Fibroblast of lung (primary cell): Measurements from ENCODE around the gene CAPN13. TPM values are rescaled to one million over a fixed set of nuclear protein-coding genes. Genes with fewer than 3 reads are reported as not detected.

Experiments used
- DNase-seq, 2 donors: peaks; one replicate each; pipeline versions ENCODE4 v3.0.0 to v3.0.0-alpha.2; 2010; ENCODE audit warnings: low read depth in 2 of 2
- H2AFZ ChIP-seq: 2 replicates; pipeline ENCODE4 v1.5.1; 2012; ENCODE audit warnings: low read length, control low read depth, inconsistent platforms
- H3K27ac ChIP-seq: 2 replicates; pipeline ENCODE4 v1.5.1; 2011; ENCODE audit warnings: low read length, control low read depth; ENCODE audit not compliant: insufficient read depth
- H3K27me3 ChIP-seq: 2 replicates; pipeline ENCODE4 v1.5.1; 2011; ENCODE audit warnings: mild to moderate bottlenecking, low read length; ENCODE audit not compliant: control insufficient read depth, insufficient read depth
- H3K36me3 ChIP-seq: 2 replicates; pipeline ENCODE4 v1.5.1; 2011; ENCODE audit warnings: low read length; ENCODE audit not compliant: control insufficient read depth, insufficient read depth
- H3K4me1 ChIP-seq: 2 replicates; pipeline ENCODE4 v1.5.1; 2011; ENCODE audit warnings: low read length; ENCODE audit not compliant: control insufficient read depth, insufficient read depth; ENCODE audit errors: extremely low read depth
- H3K4me2 ChIP-seq: 2 replicates; pipeline ENCODE4 v1.5.1; 2011; ENCODE audit warnings: low read length, control low read depth; ENCODE audit not compliant: insufficient read depth; ENCODE audit errors: extremely low read depth
- H3K4me3 ChIP-seq, 4 experiments: fragments of 200-600 bp in 1 of 4; sonication (generic) in 1 of 4; replicated peaks in 1 of 4; 2 replicates each; pipeline ENCODE4 v1.5.1; 2011 to 2016; ENCODE audit warnings: low read length in 4 of 4, low read depth in 3 of 4, mild to moderate bottlenecking in 3 of 4, control low read depth in 2 of 4, inconsistent platforms in 1 of 4, mixed read lengths in 1 of 4; ENCODE audit not compliant: insufficient read depth in 1 of 4; ENCODE audit errors: control extremely low read depth in 1 of 4
- H3K79me2 ChIP-seq: 2 replicates; pipeline ENCODE4 v1.5.1; 2012; ENCODE audit warnings: mild to moderate bottlenecking, low read length, inconsistent platforms; ENCODE audit not compliant: control insufficient read depth, insufficient read depth
- H3K9ac ChIP-seq: 2 replicates; pipeline ENCODE4 v1.5.1; 2011; ENCODE audit warnings: mild to moderate bottlenecking, low read length, control low read depth; ENCODE audit not compliant: insufficient read depth
- H3K9me3 ChIP-seq: 2 replicates; pipeline ENCODE4 v1.5.1; 2012; ENCODE audit warnings: low read depth, low read length; ENCODE audit not compliant: control insufficient read depth, insufficient read depth
- H4K20me1 ChIP-seq: 2 replicates; pipeline ENCODE4 v1.5.1; 2011; ENCODE audit warnings: low read length; ENCODE audit not compliant: control insufficient read depth, insufficient read depth; ENCODE audit errors: extremely low read depth
- EZH2 ChIP-seq: IDR thresholded peaks from 2 replicates; pipeline ENCODE4 v1.5.1; 2012; ENCODE audit warnings: low read length, control low read depth, mild to moderate bottlenecking; ENCODE audit errors: missing control alignments
- polyA plus RNA-seq, 2 donors: library from polyadenylated mRNA; depleted of rRNA in 1 of 2; stranded (reverse) in 1 of 2; unstranded in 1 of 2; fragments of >200 nt; gene quantifications; 2 replicates each; pipeline ENCODE4 v1.2.1, GENCODE V29; 2011 to 2012; ENCODE audit warnings: missing spikeins in 1 of 2
- total RNA-seq: library from RNA; depleted of rRNA; stranded (reverse); fragments of >200 nt; gene quantifications from 2 replicates; pipeline ENCODE4 v1.2.1, GENCODE V29; 2014
- TF ChIP-seq, protein P1 (sequence below), 2 donors: IDR thresholded peaks in 1 of 2; conservative IDR thresholded peaks in 1 of 2; 1 replicate in 1 of 2; 2 replicates in 1 of 2; pipeline ENCODE4 v1.5.1; 2011 to 2012; ENCODE audit warnings: low read length in 2 of 2, control low read depth in 1 of 2, inconsistent platforms in 1 of 2, low read depth in 1 of 2, mild to moderate bottlenecking in 1 of 2

The CAPN13 gene
- total and polyA plus RNA-seq, 2 donors (not counting 1 experiment from before 2014, with no cell fraction given), result not detected

DNA sequence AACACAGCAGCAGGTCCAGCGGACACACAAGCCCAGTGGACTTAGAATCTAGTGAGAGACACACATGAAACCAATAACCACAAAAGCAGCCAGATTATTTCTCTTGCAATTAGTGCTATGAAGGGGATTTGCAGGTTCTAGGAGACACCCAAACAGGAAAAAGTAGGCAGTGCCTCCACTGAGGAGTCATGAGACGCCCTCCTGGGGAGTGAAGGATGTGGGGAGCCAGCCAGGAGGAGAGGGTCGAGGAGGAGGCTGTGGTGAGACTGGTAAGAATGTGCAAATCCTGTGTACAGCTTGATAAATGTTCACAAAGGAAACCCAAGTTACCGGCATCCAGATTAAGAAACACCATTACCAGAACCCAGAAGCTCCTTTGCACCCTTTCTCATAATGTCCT lies 2.7 kb upstream of the CAPN13 start:
- no peak overlapping the region for H3K27ac ChIP-seq
- no peaks in the 10 kb centered on the region for H3K27me3 ChIP-seq
- H3K9me3 ChIP-seq, result no peaks in the 10 kb centered on the region
- no peak for DNase-seq
- H3K36me3 ChIP-seq, result no peaks in the 10 kb centered on the region
- H3K9ac ChIP-seq, result no peak overlapping the region
- H3K79me2 ChIP-seq, result no peaks in the 10 kb centered on the region
- no peaks in the 10 kb centered on the region for H4K20me1 ChIP-seq
- H3K4me1 ChIP-seq, result no peaks in the 10 kb centered on the region
- no peak overlapping the region for H3K4me2 ChIP-seq
- H2AFZ ChIP-seq, result no peak overlapping the region
- TF ChIP-seq EZH2, result no peak
- TF ChIP-seq, protein P1, sequence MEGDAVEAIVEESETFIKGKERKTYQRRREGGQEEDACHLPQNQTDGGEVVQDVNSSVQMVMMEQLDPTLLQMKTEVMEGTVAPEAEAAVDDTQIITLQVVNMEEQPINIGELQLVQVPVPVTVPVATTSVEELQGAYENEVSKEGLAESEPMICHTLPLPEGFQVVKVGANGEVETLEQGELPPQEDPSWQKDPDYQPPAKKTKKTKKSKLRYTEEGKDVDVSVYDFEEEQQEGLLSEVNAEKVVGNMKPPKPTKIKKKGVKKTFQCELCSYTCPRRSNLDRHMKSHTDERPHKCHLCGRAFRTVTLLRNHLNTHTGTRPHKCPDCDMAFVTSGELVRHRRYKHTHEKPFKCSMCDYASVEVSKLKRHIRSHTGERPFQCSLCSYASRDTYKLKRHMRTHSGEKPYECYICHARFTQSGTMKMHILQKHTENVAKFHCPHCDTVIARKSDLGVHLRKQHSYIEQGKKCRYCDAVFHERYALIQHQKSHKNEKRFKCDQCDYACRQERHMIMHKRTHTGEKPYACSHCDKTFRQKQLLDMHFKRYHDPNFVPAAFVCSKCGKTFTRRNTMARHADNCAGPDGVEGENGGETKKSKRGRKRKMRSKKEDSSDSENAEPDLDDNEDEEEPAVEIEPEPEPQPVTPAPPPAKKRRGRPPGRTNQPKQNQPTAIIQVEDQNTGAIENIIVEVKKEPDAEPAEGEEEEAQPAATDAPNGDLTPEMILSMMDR (conservative IDR thresholded peaks at IDR 0.05 in 1 of 2, IDR thresholded peaks at IDR 0.05 in 1 of 2; ENCODE audit: low read depth in 1 of 2, low read length in 2 of 2), result no peak
- H3K4me3 ChIP-seq, result no peak overlapping the region

DNA sequence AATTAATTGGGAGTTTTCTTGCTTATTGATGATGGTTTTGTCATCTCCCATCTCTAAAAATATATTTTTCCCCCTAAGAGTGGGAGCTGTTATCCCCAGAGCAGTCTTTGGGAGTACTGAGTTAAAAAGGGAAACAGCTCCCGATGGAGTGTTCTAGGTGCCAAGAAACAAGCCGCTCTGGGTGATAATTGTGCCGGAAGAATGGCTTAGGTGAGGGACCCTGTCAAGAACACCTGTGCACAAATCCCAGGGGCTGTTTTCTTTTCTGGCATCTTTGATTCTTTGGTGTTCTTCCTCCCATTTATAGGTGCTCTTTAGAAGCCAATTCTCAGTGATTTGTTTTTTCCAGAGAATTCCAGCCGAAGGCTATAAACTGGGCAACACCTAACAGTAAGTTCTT lies 1.4 kb upstream of the CAPN13 start:
- Histone ChIP-seq H3K9me3 (no peaks in the 10 kb centered on the region), H3K27me3 (no peaks in the 10 kb centered on the region), H2AFZ (no peak overlapping the region), H3K27ac (no peak overlapping the region), H4K20me1 (no peaks in the 10 kb centered on the region), H3K79me2 (no peaks in the 10 kb centered on the region), H3K4me1 (no peaks in the 10 kb centered on the region), H3K36me3 (no peaks in the 10 kb centered on the region), H3K4me3 (no peak overlapping the region), H3K9ac (no peak overlapping the region), H3K4me2 (no peak overlapping the region)
- DNase-seq, result no peak
- TF ChIP-seq, protein P1 (conservative IDR thresholded peaks at IDR 0.05 in 1 of 2, IDR thresholded peaks at IDR 0.05 in 1 of 2; ENCODE audit: low read depth in 1 of 2, low read length in 2 of 2), result no peak
- no peak for TF ChIP-seq EZH2

DNA sequence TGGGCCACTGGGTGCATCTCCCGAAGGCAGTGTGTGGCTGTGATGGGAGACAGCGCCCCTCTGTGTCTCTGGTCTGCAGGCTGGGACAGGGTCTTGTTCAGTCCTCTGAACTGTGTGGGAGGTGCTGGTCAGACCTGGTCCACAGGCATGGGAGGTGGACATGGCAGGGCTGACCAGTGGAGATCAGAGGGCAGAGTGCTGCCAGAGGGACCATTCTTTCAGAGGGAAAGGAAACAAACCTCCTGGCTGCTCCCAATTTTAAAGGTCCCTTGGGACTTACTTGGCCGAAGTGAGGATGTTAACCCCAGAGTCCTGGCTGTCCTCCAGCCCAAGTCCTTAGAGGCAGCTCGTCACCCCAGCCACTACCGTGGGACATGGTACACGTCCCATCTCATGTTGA lies 4.0 kb downstream of the CAPN13 start:
- Histone ChIP-seq H3K4me3 (no peak overlapping the region), H3K4me1 (no peaks in the 10 kb centered on the region), H3K79me2 (no peaks in the 10 kb centered on the region), H4K20me1 (no peaks in the 10 kb centered on the region), H3K9ac (no peak overlapping the region), H3K27ac (no peak overlapping the region), H3K9me3 (no peaks in the 10 kb centered on the region), H3K27me3 (no peaks in the 10 kb centered on the region), H3K4me2 (no peak overlapping the region), H2AFZ (no peak overlapping the region), H3K36me3 (no peaks in the 10 kb centered on the region)
- TF ChIP-seq, protein P1 (conservative IDR thresholded peaks at IDR 0.05 in 1 of 2, IDR thresholded peaks at IDR 0.05 in 1 of 2; ENCODE audit: low read depth in 1 of 2, low read length in 2 of 2), result no peak
- no peak for TF ChIP-seq EZH2
- DNase-seq, result no peak
